ENCODE data around the gene BCL6B. TPM values are rescaled to one million over a fixed set of nuclear protein-coding genes. Genes with fewer than 3 reads are reported as not detected.
"Not testable (repeated sequence)": the region's sequence is repeated elsewhere in the genome, so short reads cannot be mapped to it uniquely, and the experiment has no call there.

BCL6B gene
- polyA plus RNA-seq, 3 donors = 0.06 TPM; not detected in 2

DNA sequence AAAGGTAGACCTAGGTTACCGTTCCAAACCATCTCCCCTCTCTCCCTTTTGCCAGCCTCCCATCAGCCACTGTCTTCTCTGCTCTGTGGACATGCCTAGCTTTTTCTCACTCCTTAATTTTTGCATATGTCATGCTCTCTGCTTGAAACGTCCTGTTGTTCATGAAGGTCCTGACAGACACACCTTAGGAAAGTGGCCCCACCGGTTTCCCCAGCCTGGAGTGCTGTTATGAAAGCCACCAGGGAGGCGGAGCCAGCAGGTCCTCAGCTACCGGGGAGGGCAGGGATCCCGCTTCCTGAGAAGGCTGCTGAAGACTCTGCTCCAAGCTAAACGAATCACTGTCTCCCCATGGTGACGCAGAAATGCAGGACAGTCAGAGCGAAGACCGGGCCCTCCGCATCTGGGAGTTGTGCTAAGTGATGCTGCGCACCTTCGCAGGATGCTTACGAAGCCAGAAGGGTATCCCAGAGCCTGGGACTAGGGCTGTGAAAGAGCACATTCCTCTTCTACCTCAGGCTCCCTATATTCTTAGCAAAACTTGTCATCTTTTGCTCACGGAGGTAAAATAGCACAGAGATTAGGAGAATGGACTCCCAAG is 23.4 kb downstream of the BCL6B start:
- Mint-ChIP-seq H3K4me3 (peak overlapping the region; percentile 71 to 92), H3K27ac (peak overlapping the region in 6 of 7 donors; percentile 26 to 89 (median 66))
- 9% methylated on average over 13 of the region's 15 CpGs for WGBS (ENCODE audit: insufficient coverage)

GRCh38 chr17:7046725-7047397 is 24.0 kb downstream of the BCL6B start:
- Histone ChIP-seq H3K27ac (ENCODE audit: low read depth in 1 of 2, low read length in 2 of 2) (peak overlapping the region in 1 of 2 donors; percentile 15), H3K4me1 (ENCODE audit: control insufficient read depth in 1 of 2, insufficient read depth in 2 of 2, low read length in 2 of 2) (peaks cover 43 to 46% of the 10 kb centered on the region in 2 donors), H2AFZ (ENCODE audit: insufficient read depth, low read depth, low read length, poor library complexity, severe bottlenecking) (peak overlapping the region; percentile 55), H3K4me2 (replicated peaks; ENCODE audit: extremely low read depth, low read length, poor library complexity, severe bottlenecking) (peak overlapping the region; percentile 73), H3K4me3 (replicated peaks in 1 of 3; ENCODE audit: low read depth in 2 of 3, low read length in 3 of 3) (peak overlapping the region; percentile 21 to 65 (median 33)), H3K27me3 (ENCODE audit: control insufficient read depth in 2 of 2, insufficient read depth in 2 of 2, low read length in 2 of 2) (peaks cover 25 to 38% of the 10 kb centered on the region in 2 donors)
- peaks cover 36 to 43% (median 42%) of the 10 kb centered on the region in 3 donors for H3K27me3 Mint-ChIP-seq (ENCODE audit: low read depth in 3 of 3)
- peak overlapping the region in 6 of 7 donors; percentile 26 to 89 (median 74) for H3K27ac Mint-ChIP-seq
- peak overlapping the region; percentile 71 to 92 for H3K4me3 Mint-ChIP-seq
- intact Hi-C loops (cut with micrococcal nuclease) = loop anchor here in 1 of 2 donors (2.0 kb wide), 1 partner anchor 250 kb away; no protein-coding TSS in a partner anchor
- peaks cover 32% of the 10 kb centered on the region for H3K4me1 Mint-ChIP-seq
- WGBS (ENCODE audit: insufficient coverage) = 9% methylated on average over 16 of the region's 26 CpGs
- not testable (repeated sequence) for H3K36me3 Mint-ChIP-seq; H3K9ac ChIP-seq (ENCODE audit: insufficient read depth, low read length, poor library complexity, severe bottlenecking); H3K36me3 ChIP-seq (replicated peaks in 1 of 2; ENCODE audit: control insufficient read depth in 1 of 2, insufficient read depth in 2 of 2, low read length in 2 of 2); H4K20me1 ChIP-seq (ENCODE audit: insufficient read depth, low read length); H3K9me3 ChIP-seq (replicated peaks in 1 of 2; ENCODE audit: control insufficient read depth in 1 of 2, insufficient read depth in 1 of 2, low read length in 2 of 2); H3K9me3 Mint-ChIP-seq; H3K79me2 ChIP-seq (ENCODE audit: insufficient read depth, low read length)
- peak in 2 of 3 donors; percentile 42 to 54 for DNase-seq

More for the DNA sequence above, 23.4 kb downstream of the BCL6B start:
- Histone ChIP-seq H3K36me3 (replicated peaks in 1 of 2; ENCODE audit: control insufficient read depth in 1 of 2, insufficient read depth in 2 of 2, low read length in 2 of 2) (no peaks in the 10 kb centered on the region), H3K27ac (ENCODE audit: low read depth in 1 of 2, low read length in 2 of 2) (no peak overlapping the region), H3K9ac (ENCODE audit: insufficient read depth, low read length, poor library complexity, severe bottlenecking) (no peak overlapping the region), H3K4me2 (replicated peaks; ENCODE audit: extremely low read depth, low read length, poor library complexity, severe bottlenecking) (peak overlapping the region; percentile 73), H3K27me3 (ENCODE audit: control insufficient read depth in 2 of 2, insufficient read depth in 2 of 2, low read length in 2 of 2) (peaks cover 32 to 44% of the 10 kb centered on the region in 2 donors), H3K9me3 (replicated peaks in 1 of 2; ENCODE audit: control insufficient read depth in 1 of 2, insufficient read depth in 1 of 2, low read length in 2 of 2) (peaks cover 0 to 4% of the 10 kb centered on the region in 2 donors), H3K79me2 (ENCODE audit: insufficient read depth, low read length) (no peaks in the 10 kb centered on the region), H2AFZ (ENCODE audit: insufficient read depth, low read depth, low read length, poor library complexity, severe bottlenecking) (peak overlapping the region; percentile 55), H4K20me1 (ENCODE audit: insufficient read depth, low read length) (peaks cover 4% of the 10 kb centered on the region), H3K4me3 (replicated peaks in 1 of 3; ENCODE audit: low read depth in 2 of 3, low read length in 3 of 3) (peak overlapping the region; percentile 21 to 65 (median 33)), H3K4me1 (ENCODE audit: control insufficient read depth in 1 of 2, insufficient read depth in 2 of 2, low read length in 2 of 2) (peaks cover 43 to 46% of the 10 kb centered on the region in 2 donors)
- peaks cover 0 to 11% (median 4%) of the 10 kb centered on the region in 7 donors for H3K9me3 Mint-ChIP-seq
- peaks cover 0 to 1% of the 10 kb centered on the region in 2 donors for H3K36me3 Mint-ChIP-seq
- DNase-seq = peak in 1 of 3 donors; percentile 32
- H3K4me1 Mint-ChIP-seq = peaks cover 34% of the 10 kb centered on the region
- intact Hi-C loops (cut with micrococcal nuclease) = loop anchor here in 1 of 2 donors (2.0 kb wide), 1 partner anchor 251 kb away; no protein-coding TSS in a partner anchor
- peaks cover 41 to 50% (median 49%) of the 10 kb centered on the region in 3 donors for H3K27me3 Mint-ChIP-seq (ENCODE audit: low read depth in 3 of 3)
- TF ChIP-seq, protein P1, sequence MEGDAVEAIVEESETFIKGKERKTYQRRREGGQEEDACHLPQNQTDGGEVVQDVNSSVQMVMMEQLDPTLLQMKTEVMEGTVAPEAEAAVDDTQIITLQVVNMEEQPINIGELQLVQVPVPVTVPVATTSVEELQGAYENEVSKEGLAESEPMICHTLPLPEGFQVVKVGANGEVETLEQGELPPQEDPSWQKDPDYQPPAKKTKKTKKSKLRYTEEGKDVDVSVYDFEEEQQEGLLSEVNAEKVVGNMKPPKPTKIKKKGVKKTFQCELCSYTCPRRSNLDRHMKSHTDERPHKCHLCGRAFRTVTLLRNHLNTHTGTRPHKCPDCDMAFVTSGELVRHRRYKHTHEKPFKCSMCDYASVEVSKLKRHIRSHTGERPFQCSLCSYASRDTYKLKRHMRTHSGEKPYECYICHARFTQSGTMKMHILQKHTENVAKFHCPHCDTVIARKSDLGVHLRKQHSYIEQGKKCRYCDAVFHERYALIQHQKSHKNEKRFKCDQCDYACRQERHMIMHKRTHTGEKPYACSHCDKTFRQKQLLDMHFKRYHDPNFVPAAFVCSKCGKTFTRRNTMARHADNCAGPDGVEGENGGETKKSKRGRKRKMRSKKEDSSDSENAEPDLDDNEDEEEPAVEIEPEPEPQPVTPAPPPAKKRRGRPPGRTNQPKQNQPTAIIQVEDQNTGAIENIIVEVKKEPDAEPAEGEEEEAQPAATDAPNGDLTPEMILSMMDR (IDR thresholded peaks at IDR 0.05) = peak; percentile 65
